DMS 273 (cell line): ENCODE measurements around the gene SGO1.
"Not testable (repeated sequence)": the region's sequence is repeated elsewhere in the genome, so short reads cannot be mapped to it uniquely, and the experiment has no call there.

ENCODE experiments used
- DNase-seq: peaks from one replicate; lab custom pipeline; 2025; ENCODE audit not compliant: unreplicated experiment; lab: John Stamatoyannopoulos, UW

Gene SGO1

GRCh38 chr3:20185679-20186599 lies at the start of gene SGO1:
SGO1 (minus strand) TSS chr3:20186206; CDS start chr3:20184027, 2,179 bp downstream.
- peak; percentile 98 for DNase-seq

GRCh38 chr3:20235796-20236195 lies 49.8 kb upstream of the SGO1 start:
- DNase-seq: no peak

- DNase-seq: no peak
Measured at GRCh38 chr3:20232906-20233780, 47.1 kb upstream of the SGO1 start.

GRCh38 chr3:20230954-20231353 lies 44.9 kb upstream of the SGO1 start:
- peak; percentile 13 for DNase-seq

DNA sequence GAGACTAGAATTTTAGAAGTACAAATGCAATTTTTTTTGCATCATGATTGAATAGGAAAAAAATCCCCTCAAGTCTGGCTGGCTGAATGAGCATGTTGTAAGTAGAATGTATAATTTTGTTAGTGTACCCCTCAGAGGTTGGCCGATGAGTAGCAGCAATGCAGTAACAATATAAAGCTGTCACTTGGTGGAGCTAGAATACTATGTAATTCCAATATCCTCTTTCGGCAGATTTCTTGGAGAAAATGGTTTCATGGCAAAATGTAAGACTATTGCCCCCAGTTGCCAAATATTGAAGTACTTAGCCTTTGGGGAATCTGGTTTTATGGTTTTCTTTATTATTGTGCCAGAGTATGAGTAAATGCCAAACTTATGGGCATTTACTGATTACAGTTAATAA lies 39.8 kb upstream of the SGO1 start:
- peak; percentile 61 for DNase-seq

DNA sequence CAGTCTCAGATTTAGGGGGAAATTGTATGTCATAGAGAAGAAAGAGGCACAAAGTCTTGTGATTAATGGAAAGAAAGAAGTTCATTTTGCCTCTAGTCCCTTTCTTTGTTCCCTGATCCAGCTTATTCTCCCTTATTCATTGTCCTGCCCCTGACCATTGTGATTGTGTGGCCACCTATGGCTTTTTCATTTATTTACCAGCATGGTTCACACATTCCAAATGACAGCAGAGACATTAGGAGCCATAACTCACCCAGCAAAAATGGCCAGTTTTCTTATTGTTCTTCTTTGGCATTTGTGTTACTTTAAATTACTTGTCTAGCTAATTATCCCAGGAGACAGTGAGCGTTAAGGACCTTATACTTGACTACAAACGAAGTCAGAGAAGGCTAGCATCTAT lies 36.3 kb upstream of the SGO1 start:
- no peak for DNase-seq

GRCh38 chr3:20218215-20218614 lies 32.2 kb upstream of the SGO1 start:
- DNase-seq: no peak

DNA sequence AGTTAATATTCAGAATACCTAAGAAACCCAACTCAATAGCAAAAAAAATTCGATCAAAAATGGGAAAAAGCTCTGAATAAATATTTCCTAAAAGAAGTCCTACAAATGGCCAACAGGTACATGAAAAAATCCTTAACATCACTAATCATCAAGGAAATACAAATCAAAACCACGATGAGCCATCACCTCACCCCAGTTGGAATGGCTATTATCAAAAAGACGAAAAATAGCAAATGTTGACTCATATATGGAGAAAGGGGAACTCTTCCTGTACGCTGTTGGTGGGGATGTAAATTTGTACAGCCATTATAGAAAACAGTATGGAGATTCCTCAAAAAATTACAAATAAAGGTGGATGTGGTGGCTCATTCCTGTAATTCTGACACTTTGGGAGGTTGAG lies 29.6 kb upstream of the SGO1 start:
- no peak for DNase-seq

GRCh38 chr3:20213491-20213890 lies 27.5 kb upstream of the SGO1 start:
- not testable (repeated sequence) for DNase-seq

DNA sequence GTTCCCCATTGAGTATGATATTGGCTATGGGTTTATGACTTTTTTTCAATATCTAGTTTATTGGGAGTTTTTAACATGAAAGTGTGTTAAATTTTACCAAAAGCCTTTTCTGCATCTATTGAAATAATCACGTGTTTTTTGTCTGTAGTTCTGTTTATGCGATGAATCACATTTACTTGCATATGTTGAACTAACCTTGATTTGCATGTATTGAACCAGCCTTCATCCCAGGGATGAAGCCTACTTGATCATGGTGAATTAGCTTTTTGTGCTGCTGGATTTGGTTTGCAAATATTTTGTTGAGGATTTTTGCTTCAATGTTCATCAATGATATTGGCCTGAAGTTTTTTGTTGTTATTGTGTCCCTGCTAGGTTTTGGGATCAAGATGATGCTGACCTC lies 21.9 kb upstream of the SGO1 start:
- not testable (repeated sequence) for DNase-seq

GRCh38 chr3:20205898-20206297 lies 19.9 kb upstream of the SGO1 start:
- not testable (repeated sequence) for DNase-seq

DNA sequence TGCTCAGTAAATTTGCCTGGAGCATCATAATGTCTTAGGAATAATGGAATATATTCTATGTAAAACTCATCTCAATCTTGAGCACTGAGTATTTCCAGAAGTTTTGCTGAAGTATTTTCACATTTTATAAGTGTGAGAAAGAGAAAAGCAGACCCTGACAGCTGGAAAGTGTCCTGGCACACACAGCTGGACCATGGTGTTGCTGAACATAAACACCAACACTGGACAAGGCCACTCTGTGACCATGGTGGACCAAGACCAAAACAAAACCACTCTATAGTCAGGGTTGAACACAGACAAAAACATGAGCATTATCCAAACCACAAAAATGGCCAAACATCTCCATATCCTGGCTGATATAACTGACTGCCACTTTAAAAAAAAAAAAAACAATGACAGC lies 15.1 kb upstream of the SGO1 start:
- DNase-seq: no peak

DNA sequence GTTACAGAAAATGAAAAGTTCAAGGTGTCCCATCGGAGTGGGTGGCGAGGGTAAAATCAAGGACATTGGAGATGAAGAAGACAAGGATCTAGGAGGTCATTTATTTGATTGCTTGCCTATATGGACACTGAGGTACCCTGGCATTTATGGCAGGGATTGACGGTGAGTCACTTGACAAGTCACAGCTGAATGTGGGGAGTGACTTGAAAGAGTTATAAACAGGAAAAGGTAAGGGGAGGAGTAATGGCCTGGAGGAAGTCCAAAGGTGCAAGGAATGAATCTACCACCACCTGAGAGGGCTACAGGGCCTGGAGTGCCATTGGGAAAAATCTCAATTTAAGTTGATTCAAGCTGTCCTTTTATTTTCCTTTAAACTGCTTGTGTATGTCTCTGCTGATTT lies 11.8 kb upstream of the SGO1 start:
- DNase-seq: no peak

DNA sequence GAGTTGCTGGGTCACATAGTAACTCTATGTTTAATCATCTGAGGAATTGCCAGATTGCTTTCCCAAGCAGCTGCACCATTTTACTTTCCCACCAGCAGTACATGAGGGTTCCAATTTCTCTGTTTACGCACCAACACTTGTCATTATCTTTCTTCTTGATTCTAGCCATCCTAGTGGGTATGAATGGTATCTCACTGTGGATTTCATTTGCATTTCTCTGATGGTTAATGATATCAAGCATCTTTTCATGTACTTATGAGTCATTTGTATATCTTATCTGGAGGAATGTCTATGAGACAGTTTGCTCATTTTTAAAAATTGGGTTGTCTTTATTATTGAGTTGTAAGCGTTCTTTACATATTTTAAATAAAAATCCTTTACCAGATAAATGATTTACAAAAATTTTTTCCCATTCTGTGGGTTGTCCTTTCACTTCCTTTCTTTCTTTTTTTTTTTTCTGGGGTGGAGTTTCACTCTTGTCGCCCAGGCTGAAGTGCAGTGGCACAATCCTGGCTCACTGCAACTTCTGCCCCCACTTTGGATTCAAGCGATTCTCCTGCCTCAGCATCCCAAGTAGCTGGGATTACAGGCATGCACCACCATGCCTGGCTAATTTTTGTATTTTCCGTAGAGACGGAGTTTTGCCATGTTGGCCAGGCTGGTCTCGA lies 8.9 kb upstream of the SGO1 start:
- DNase-seq: no peak

DNA sequence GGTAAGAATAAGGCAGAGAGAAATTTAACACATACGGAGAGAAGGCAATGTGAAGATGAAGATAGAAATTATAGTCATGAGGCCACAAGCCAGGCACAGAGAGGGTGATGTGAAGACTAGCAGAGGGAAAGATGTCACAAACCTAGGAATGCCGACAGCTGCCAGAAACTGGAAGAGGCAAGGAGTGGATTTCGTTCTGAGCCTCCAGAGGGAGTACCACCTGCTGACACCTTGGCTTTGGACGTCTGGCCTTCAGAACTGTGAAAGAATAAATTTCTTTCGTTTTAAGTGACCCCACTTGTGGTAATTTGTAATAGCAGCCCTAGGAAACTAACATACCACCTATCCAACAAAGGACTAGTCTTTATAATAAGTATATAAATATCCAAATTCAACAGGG lies 5.0 kb upstream of the SGO1 start:
- DNase-seq: peak; percentile 47

DNA sequence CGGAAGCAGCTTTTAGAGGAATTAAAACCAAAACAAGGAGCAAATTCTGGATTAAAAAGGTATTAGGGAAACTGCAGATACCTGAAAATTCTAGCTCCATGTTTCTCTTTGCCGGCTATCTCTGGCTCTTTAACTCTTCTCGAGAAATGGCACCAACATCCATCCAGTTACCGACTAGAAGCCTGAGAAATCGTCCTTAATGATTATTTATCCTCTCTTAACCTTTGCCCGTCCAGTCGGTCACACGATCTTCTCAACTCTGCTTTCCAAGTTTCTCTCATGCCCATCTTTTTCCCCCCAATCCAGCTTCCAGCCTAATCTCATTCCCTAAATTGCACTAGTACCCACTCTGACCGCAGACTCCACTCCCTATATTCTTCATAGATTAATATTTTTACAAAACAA lies 596 bp upstream of the SGO1 start:
- peak; percentile 22 for DNase-seq

GRCh38 chr3:20185331-20185678 lies 701 bp downstream of the SGO1 start:
- DNase-seq: peak; percentile 32

- DNase-seq: no peak
Measured at GRCh38 chr3:20182206-20182605, 3.8 kb downstream of the SGO1 start.

DNA sequence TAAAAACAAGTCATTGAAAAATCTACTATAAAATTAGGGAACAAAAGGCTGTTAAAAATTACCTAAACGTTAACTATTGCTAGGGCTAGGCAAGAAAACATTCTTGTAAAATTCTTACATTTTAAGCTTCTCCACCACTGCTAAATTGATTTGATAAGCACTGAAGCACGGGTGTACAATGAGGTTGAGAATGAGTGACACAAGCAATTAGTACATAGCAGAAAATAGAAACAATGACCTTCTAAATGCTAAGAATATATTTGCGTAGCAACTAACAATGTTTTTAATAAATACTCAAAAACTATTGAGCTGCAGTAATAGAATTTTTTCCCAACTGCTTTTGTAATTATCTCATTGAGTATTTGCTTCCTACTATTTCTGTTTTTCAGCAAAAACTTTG lies 4.7 kb downstream of the SGO1 start:
- DNase-seq: no peak

DNA sequence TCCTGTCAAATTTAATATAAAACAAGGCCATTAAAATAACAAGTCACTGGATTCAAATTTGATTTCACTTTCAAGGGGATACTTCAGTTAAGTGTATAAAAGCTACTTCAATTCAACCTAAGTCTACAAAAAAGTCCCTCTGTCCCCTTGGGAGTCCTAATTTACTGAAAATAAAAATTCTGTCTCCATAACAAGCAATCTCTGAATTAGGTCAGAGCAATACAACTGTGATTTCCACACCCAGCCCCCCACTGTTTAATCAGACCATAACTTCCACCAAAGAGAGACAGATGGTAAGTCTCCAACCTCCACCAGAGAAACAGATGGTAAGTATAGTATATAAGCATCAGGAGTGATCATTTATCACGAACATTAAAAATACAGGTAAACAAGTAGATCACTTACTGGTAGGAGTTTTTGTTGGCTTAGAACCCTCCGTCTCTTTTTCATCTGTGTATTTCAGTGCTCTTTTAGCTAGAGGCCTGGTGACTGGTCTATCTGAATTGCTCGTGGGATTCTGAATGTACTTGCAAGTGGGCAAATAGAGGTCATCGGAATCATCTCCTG lies 12.1 kb downstream of the SGO1 start:
- peak; percentile 87 for DNase-seq

DNA sequence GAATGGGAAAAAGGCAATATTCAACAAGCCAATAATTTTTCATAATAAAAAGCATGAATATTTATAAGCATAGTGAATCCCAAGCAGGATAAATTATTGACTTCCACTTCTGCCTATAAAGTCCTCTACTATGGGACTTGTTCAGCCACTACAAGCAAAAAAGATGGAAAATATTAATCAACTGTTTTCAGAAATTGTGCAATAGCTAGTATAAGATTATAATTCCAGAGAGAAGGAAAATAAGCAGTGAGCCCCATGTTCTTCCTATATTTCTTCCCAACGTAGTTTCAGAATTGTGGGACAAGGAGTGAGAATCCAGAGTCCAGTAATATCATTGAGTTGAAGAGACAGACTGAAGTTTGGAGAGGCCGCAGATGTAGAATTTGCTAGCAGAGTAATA lies 24.3 kb downstream of the SGO1 start:
- no peak for DNase-seq
